RWPE1 (cell line): Measurements from ENCODE around the gene USP47.

Source experiments
- CTCF ChIA-PET: fragments of 350-600 bp; sonication (Branson Sonifier 250); formaldehyde crosslinking; extraction: SDS; loops from one replicate; lab custom pipeline; 2021; lab: Yijun Ruan, JAX
- POLR2A ChIA-PET: fragments of 400-600 bp; formaldehyde crosslinking; extraction: SDS; loops from one replicate; lab custom pipeline; 2020; ENCODE audit warnings: antibody characterized with exemption; ENCODE audit not compliant: low non-redundant PET; lab: Yijun Ruan, JAX
- DNase-seq: peaks from one replicate; pipeline ENCODE4 v3.0.0; 2012; ENCODE audit warnings: low spot score
- H3K27ac ChIP-seq: fragments of 450-650 bp; 2 replicates; pipeline ENCODE4 v1.5.1; 2017
- CTCF ChIP-seq: fragments of 450-650 bp; conservative IDR thresholded peaks from 2 replicates; pipeline ENCODE4 v1.5.1; 2017; ENCODE audit warnings: low read depth, mild to moderate bottlenecking

USP47 gene

GRCh38 chr11:11966826-11967668, 125.3 kb downstream of the USP47 start:
- peak overlapping the region; percentile 55 for H3K27ac ChIP-seq
- ChIA-PET CTCF (interaction anchor here (0.6 to 1.4 kb wide), 11 partner anchors 8 to 1123 kb away, joined by 3 to 7 read pairs (median 4); no protein-coding TSS in a partner anchor), POLR2A (no interaction called here)
- TF ChIP-seq CTCF: peak; percentile 69
- peak; percentile 54 for DNase-seq

GRCh38 chr11:11967669-11968510, 126.1 kb downstream of the USP47 start:
- DNase-seq: no peak
- CTCF ChIA-PET: interaction anchor here (0.6 to 0.8 kb wide), 2 partner anchors 9 to 10 kb away, joined by 4 to 7 read pairs; no protein-coding TSS in a partner anchor
- POLR2A ChIA-PET: no interaction called here
- H3K27ac ChIP-seq: peak overlapping the region; percentile 55
- TF ChIP-seq CTCF: no peak

GRCh38 chr11:11968511-11969280, 126.9 kb downstream of the USP47 start:
- ChIA-PET POLR2A (no interaction called here), CTCF (interaction anchor here (0.5 to 0.6 kb wide), 2 partner anchors 75 to 928 kb away, joined by 4 read pairs; no protein-coding TSS in a partner anchor)
- peak overlapping the region; percentile 55 for H3K27ac ChIP-seq

GRCh38 chr11:11969380-11970215, 127.8 kb downstream of the USP47 start:
- ChIA-PET POLR2A (no interaction called here), CTCF (no interaction called here)
- TF ChIP-seq CTCF: no peak
- peak overlapping the region; percentile 55 for H3K27ac ChIP-seq
- DNase-seq: no peak

More at GRCh38 chr11:11968511-11969280, 126.9 kb downstream of the USP47 start:
- TF ChIP-seq CTCF: no peak
- no peak for DNase-seq

- DNase-seq: no peak
- no peak for TF ChIP-seq CTCF
- CTCF ChIA-PET: no interaction called here
- no peak overlapping the region for H3K27ac ChIP-seq
- POLR2A ChIA-PET: no interaction called here
These were observed 128.8 kb downstream of the USP47 start for GRCh38 chr11:11970556-11970955.
